ENCODE measurements around the gene MAD1L1.

The MAD1L1 gene

GRCh38 chr7:2118056-2118455 lies 114.7 kb downstream of the MAD1L1 start:
- peaks cover 0 to 50% (median 16%) of the 10 kb centered on the region in 5 donors for H3K4me1 ChIP-seq (ENCODE audit: control insufficient read depth in 5 of 5, insufficient read depth in 5 of 5, low read length in 5 of 5)
- no peak overlapping the region for H3K27ac ChIP-seq (ENCODE audit: low read depth, low read length)
- peaks cover 0 to 4% (median 0%) of the 10 kb centered on the region in 5 donors for H3K9me3 ChIP-seq (ENCODE audit: control insufficient read depth in 5 of 5, low read length in 5 of 5)
- H3K27me3 ChIP-seq (ENCODE audit: control insufficient read depth in 5 of 5, insufficient read depth in 4 of 5, low read length in 5 of 5), result no peaks in the 10 kb centered on the region
- no peak overlapping the region for H3K4me3 ChIP-seq (ENCODE audit: low read depth in 1 of 5, low read length in 5 of 5)
- peaks cover 0 to 39% (median 5%) of the 10 kb centered on the region in 5 donors for H3K36me3 ChIP-seq (ENCODE audit: control insufficient read depth in 5 of 5, insufficient read depth in 5 of 5, low read length in 5 of 5)
- no peak overlapping the region for H3K9ac ChIP-seq (ENCODE audit: low read length in 5 of 5)

- Histone ChIP-seq H3K9ac (ENCODE audit: low read length in 5 of 5) (no peak overlapping the region), H3K4me1 (ENCODE audit: control insufficient read depth in 5 of 5, insufficient read depth in 5 of 5, low read length in 5 of 5) (peaks cover 0 to 54% (median 17%) of the 10 kb centered on the region in 5 donors), H3K27me3 (ENCODE audit: control insufficient read depth in 5 of 5, insufficient read depth in 4 of 5, low read length in 5 of 5) (no peaks in the 10 kb centered on the region), H3K27ac (ENCODE audit: low read depth, low read length) (no peak overlapping the region), H3K36me3 (ENCODE audit: control insufficient read depth in 5 of 5, insufficient read depth in 5 of 5, low read length in 5 of 5) (peaks cover 0 to 37% (median 5%) of the 10 kb centered on the region in 5 donors), H3K9me3 (ENCODE audit: control insufficient read depth in 5 of 5, low read length in 5 of 5) (peaks cover 0 to 4% (median 0%) of the 10 kb centered on the region in 5 donors), H3K4me3 (ENCODE audit: low read depth in 1 of 5, low read length in 5 of 5) (no peak overlapping the region)
Measured at GRCh38 chr7:2117646-2118045, 115.1 kb downstream of the MAD1L1 start.

- peaks cover 0 to 59% (median 22%) of the 10 kb centered on the region in 5 donors for H3K4me1 ChIP-seq (ENCODE audit: control insufficient read depth in 5 of 5, insufficient read depth in 5 of 5, low read length in 5 of 5)
- no peaks in the 10 kb centered on the region for H3K27me3 ChIP-seq (ENCODE audit: control insufficient read depth in 5 of 5, insufficient read depth in 4 of 5, low read length in 5 of 5)
- H3K27ac ChIP-seq (ENCODE audit: low read depth, low read length), result no peak overlapping the region
- no peak overlapping the region for H3K9ac ChIP-seq (ENCODE audit: low read length in 5 of 5)
- no peak overlapping the region for H3K4me3 ChIP-seq (ENCODE audit: low read depth in 1 of 5, low read length in 5 of 5)
- peaks cover 0 to 4% (median 0%) of the 10 kb centered on the region in 5 donors for H3K9me3 ChIP-seq (ENCODE audit: control insufficient read depth in 5 of 5, low read length in 5 of 5)
- H3K36me3 ChIP-seq (ENCODE audit: control insufficient read depth in 5 of 5, insufficient read depth in 5 of 5, low read length in 5 of 5), result peaks cover 0 to 34% (median 3%) of the 10 kb centered on the region in 5 donors
Measured at GRCh38 chr7:2116989-2117591, 115.7 kb downstream of the MAD1L1 start.

- Histone ChIP-seq H3K27ac (ENCODE audit: low read depth, low read length) (no peak overlapping the region), H3K4me3 (ENCODE audit: low read depth in 1 of 5, low read length in 5 of 5) (no peak overlapping the region), H3K27me3 (ENCODE audit: control insufficient read depth in 5 of 5, insufficient read depth in 4 of 5, low read length in 5 of 5) (no peaks in the 10 kb centered on the region), H3K4me1 (ENCODE audit: control insufficient read depth in 5 of 5, insufficient read depth in 5 of 5, low read length in 5 of 5) (peaks cover 2 to 63% (median 27%) of the 10 kb centered on the region in 5 donors), H3K36me3 (ENCODE audit: control insufficient read depth in 5 of 5, insufficient read depth in 5 of 5, low read length in 5 of 5) (peaks cover 0 to 28% (median 3%) of the 10 kb centered on the region in 5 donors), H3K9ac (ENCODE audit: low read length in 5 of 5) (no peak overlapping the region), H3K9me3 (ENCODE audit: control insufficient read depth in 5 of 5, low read length in 5 of 5) (peaks cover 0 to 4% (median 0%) of the 10 kb centered on the region in 5 donors)
Measured at GRCh38 chr7:2116448-2116810, 116.3 kb downstream of the MAD1L1 start.

GRCh38 chr7:2115760-2116447 lies 116.8 kb downstream of the MAD1L1 start:
- Histone ChIP-seq H3K4me1 (ENCODE audit: control insufficient read depth in 5 of 5, insufficient read depth in 5 of 5, low read length in 5 of 5) (peaks cover 2 to 63% (median 27%) of the 10 kb centered on the region in 5 donors), H3K27ac (ENCODE audit: low read depth, low read length) (no peak overlapping the region), H3K36me3 (ENCODE audit: control insufficient read depth in 5 of 5, insufficient read depth in 5 of 5, low read length in 5 of 5) (peaks cover 0 to 23% (median 3%) of the 10 kb centered on the region in 5 donors), H3K9me3 (ENCODE audit: control insufficient read depth in 5 of 5, low read length in 5 of 5) (peaks cover 0 to 4% (median 0%) of the 10 kb centered on the region in 5 donors), H3K27me3 (ENCODE audit: control insufficient read depth in 5 of 5, insufficient read depth in 4 of 5, low read length in 5 of 5) (no peaks in the 10 kb centered on the region), H3K9ac (ENCODE audit: low read length in 5 of 5) (no peak overlapping the region), H3K4me3 (ENCODE audit: low read depth in 1 of 5, low read length in 5 of 5) (no peak overlapping the region)

GRCh38 chr7:2114926-2115759 lies 117.6 kb downstream of the MAD1L1 start:
- H3K36me3 ChIP-seq (ENCODE audit: control insufficient read depth in 5 of 5, insufficient read depth in 5 of 5, low read length in 5 of 5), result peaks cover 0 to 22% (median 3%) of the 10 kb centered on the region in 5 donors
- no peak overlapping the region for H3K4me3 ChIP-seq (ENCODE audit: low read depth in 1 of 5, low read length in 5 of 5)
- H3K27ac ChIP-seq (ENCODE audit: low read depth, low read length), result no peak overlapping the region
- no peak overlapping the region for H3K9ac ChIP-seq (ENCODE audit: low read length in 5 of 5)
- H3K27me3 ChIP-seq (ENCODE audit: control insufficient read depth in 5 of 5, insufficient read depth in 4 of 5, low read length in 5 of 5), result no peaks in the 10 kb centered on the region
- H3K9me3 ChIP-seq (ENCODE audit: control insufficient read depth in 5 of 5, low read length in 5 of 5), result peaks cover 0 to 4% (median 0%) of the 10 kb centered on the region in 5 donors
- peaks cover 2 to 63% (median 31%) of the 10 kb centered on the region in 5 donors for H3K4me1 ChIP-seq (ENCODE audit: control insufficient read depth in 5 of 5, insufficient read depth in 5 of 5, low read length in 5 of 5)

- Histone ChIP-seq H3K4me3 (ENCODE audit: low read depth in 1 of 5, low read length in 5 of 5) (no peak overlapping the region), H3K36me3 (ENCODE audit: control insufficient read depth in 5 of 5, insufficient read depth in 5 of 5, low read length in 5 of 5) (peaks cover 0 to 25% (median 0%) of the 10 kb centered on the region in 5 donors), H3K9ac (ENCODE audit: low read length in 5 of 5) (no peak overlapping the region), H3K27me3 (ENCODE audit: control insufficient read depth in 5 of 5, insufficient read depth in 4 of 5, low read length in 5 of 5) (no peaks in the 10 kb centered on the region), H3K27ac (ENCODE audit: low read depth, low read length) (no peak overlapping the region), H3K4me1 (ENCODE audit: control insufficient read depth in 5 of 5, insufficient read depth in 5 of 5, low read length in 5 of 5) (peaks cover 2 to 64% (median 31%) of the 10 kb centered on the region in 5 donors), H3K9me3 (ENCODE audit: control insufficient read depth in 5 of 5, low read length in 5 of 5) (peaks cover 0 to 4% (median 0%) of the 10 kb centered on the region in 5 donors)
Measured at GRCh38 chr7:2114052-2114451, 118.7 kb downstream of the MAD1L1 start.

GRCh38 chr7:2112261-2113198 lies 120.2 kb downstream of the MAD1L1 start:
- Histone ChIP-seq H3K27ac (ENCODE audit: low read depth, low read length) (no peak overlapping the region), H3K36me3 (ENCODE audit: control insufficient read depth in 5 of 5, insufficient read depth in 5 of 5, low read length in 5 of 5) (peaks cover 0 to 20% (median 0%) of the 10 kb centered on the region in 5 donors), H3K4me3 (ENCODE audit: low read depth in 1 of 5, low read length in 5 of 5) (peak overlapping the region in 3 of 5 donors; percentile 15 to 32 (median 31)), H3K9me3 (ENCODE audit: control insufficient read depth in 5 of 5, low read length in 5 of 5) (no peaks in the 10 kb centered on the region), H3K9ac (ENCODE audit: low read length in 5 of 5) (no peak overlapping the region), H3K27me3 (ENCODE audit: control insufficient read depth in 5 of 5, insufficient read depth in 4 of 5, low read length in 5 of 5) (no peaks in the 10 kb centered on the region), H3K4me1 (ENCODE audit: control insufficient read depth in 5 of 5, insufficient read depth in 5 of 5, low read length in 5 of 5) (peaks cover 2 to 68% (median 31%) of the 10 kb centered on the region in 5 donors)

GRCh38 chr7:2111568-2111967 lies 121.2 kb downstream of the MAD1L1 start:
- Histone ChIP-seq H3K4me3 (ENCODE audit: low read depth in 1 of 5, low read length in 5 of 5) (no peak overlapping the region), H3K4me1 (ENCODE audit: control insufficient read depth in 5 of 5, insufficient read depth in 5 of 5, low read length in 5 of 5) (peaks cover 2 to 68% (median 32%) of the 10 kb centered on the region in 5 donors), H3K27ac (ENCODE audit: low read depth, low read length) (no peak overlapping the region), H3K9ac (ENCODE audit: low read length in 5 of 5) (no peak overlapping the region), H3K36me3 (ENCODE audit: control insufficient read depth in 5 of 5, insufficient read depth in 5 of 5, low read length in 5 of 5) (peaks cover 0 to 25% (median 0%) of the 10 kb centered on the region in 5 donors), H3K9me3 (ENCODE audit: control insufficient read depth in 5 of 5, low read length in 5 of 5) (no peaks in the 10 kb centered on the region), H3K27me3 (ENCODE audit: control insufficient read depth in 5 of 5, insufficient read depth in 4 of 5, low read length in 5 of 5) (no peaks in the 10 kb centered on the region)

All from subcutaneous abdominal adipose tissue (tissue), 5 donors.